ENCODE data around the gene RBMS3.
A peak's percentile ranks its signal among the peaks of the same experiment; 100 is the strongest.
"Not testable (repeated sequence)": the region's sequence is repeated elsewhere in the genome, so short reads cannot be mapped to it uniquely, and the experiment has no call there.

Gene RBMS3

DNA sequence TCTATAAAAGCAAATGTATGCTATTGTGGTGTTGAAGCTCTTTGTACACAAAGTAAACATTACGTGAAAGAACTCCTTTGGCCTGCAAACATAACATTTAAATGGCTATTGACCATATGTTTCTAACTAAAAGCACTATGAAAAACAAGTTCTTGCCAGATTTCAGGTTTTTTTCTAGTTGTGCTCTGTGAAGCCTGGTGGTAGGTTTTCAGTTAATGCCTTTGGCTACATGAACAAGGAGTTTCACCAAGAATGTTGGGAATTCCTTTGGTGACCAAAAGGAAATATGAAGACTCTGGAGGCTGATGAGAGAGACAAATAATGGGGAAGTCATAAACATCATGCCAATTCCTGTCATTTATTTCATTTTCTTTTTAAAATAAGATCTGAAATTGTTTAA, 66.0 kb downstream of the RBMS3 start:
- TF ChIP-seq CTCF (IDR thresholded peaks at IDR 0.05) = no peak
- no peak overlapping the region for H3K4me3 ChIP-seq
- H3K27ac ChIP-seq = no peak overlapping the region
- DNase-seq (ENCODE audit: low spot score) = no peak

DNA sequence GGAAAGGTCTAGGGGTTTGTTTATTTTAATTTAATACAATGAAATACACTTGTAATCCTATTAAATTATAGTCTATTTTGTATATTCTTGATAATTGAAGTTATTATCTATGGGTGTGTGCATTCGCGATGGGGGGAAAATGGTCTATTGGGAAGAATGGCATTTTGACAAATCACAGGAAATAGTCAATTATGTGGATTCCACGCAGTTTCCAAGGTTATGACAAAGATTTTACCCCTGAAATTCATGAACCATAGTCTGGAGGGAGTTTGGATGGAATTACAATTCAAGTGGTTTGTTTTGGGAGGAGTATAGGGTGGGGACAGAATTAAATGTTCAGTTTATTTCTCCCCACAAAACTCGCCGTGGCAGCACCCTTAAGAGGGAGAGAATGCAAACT, 66.5 kb downstream of the RBMS3 start:
- no peak for TF ChIP-seq CTCF (IDR thresholded peaks at IDR 0.05)
- DNase-seq (ENCODE audit: low spot score) = no peak
- Histone ChIP-seq H3K4me3 (no peak overlapping the region), H3K27ac (no peak overlapping the region)

GRCh38 chr3:29348316-29348715, 67.4 kb downstream of the RBMS3 start:
- Histone ChIP-seq H3K4me3 (peak overlapping the region; percentile 18), H3K27ac (no peak overlapping the region)
- no peak for DNase-seq (ENCODE audit: low spot score)
- TF ChIP-seq CTCF (IDR thresholded peaks at IDR 0.05) = no peak

- no peak for TF ChIP-seq CTCF (IDR thresholded peaks at IDR 0.05)
- no peak overlapping the region for H3K27ac ChIP-seq
- DNase-seq (ENCODE audit: low spot score) = no peak
- no peak overlapping the region for H3K4me3 ChIP-seq
Measured at GRCh38 chr3:29349049-29349448, 68.2 kb downstream of the RBMS3 start.

GRCh38 chr3:29353807-29354206, 72.9 kb downstream of the RBMS3 start:
- DNase-seq (ENCODE audit: low spot score) = no peak
- no peak for TF ChIP-seq CTCF (IDR thresholded peaks at IDR 0.05)
- H3K27ac ChIP-seq = no peak overlapping the region
- H3K4me3 ChIP-seq = peak overlapping the region; percentile 16

DNA sequence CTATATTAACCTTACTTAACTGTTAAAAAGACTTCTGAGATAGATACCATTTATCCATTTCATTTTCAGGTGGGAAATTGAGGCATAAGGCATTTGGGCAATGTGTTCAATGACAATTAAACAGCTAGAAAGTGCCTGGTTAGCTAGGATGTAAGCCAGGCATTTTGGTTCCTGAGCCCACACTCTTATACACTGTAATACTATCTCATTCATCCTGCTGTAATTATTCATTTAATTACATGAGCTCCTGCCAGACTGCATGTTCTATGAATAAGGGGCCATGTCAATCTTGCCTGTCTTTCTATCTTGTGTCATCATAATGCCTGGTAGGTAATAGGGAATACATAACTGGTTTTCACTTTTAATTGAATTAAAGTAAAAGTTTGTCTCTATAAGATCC, 74.0 kb downstream of the RBMS3 start:
- DNase-seq (ENCODE audit: low spot score) = no peak
- no peak for TF ChIP-seq CTCF (IDR thresholded peaks at IDR 0.05)
- Histone ChIP-seq H3K4me3 (peak overlapping the region; percentile 16), H3K27ac (no peak overlapping the region)

DNA sequence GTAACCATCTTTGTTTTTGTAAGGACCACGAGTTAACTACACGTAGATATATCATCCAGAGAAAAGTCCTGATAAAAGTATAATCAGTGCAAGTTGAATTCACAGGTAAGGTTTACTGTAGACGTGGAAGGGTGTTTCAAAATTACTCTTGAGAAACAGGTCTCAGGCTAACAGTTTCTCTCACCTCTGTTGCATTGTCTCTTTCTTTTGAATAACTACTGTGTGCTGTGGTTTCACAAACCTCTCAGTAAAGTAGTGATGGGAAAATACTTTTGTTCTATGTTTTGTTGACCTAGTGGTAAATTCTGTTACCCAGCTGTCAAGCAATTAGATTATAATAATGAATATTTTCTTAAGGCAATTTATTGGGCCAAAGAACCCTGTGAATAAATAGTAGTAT, 75.2 kb downstream of the RBMS3 start:
- DNase-seq (ENCODE audit: low spot score) = no peak
- TF ChIP-seq CTCF (IDR thresholded peaks at IDR 0.05) = no peak
- Histone ChIP-seq H3K27ac (no peak overlapping the region), H3K4me3 (no peak overlapping the region)

DNA sequence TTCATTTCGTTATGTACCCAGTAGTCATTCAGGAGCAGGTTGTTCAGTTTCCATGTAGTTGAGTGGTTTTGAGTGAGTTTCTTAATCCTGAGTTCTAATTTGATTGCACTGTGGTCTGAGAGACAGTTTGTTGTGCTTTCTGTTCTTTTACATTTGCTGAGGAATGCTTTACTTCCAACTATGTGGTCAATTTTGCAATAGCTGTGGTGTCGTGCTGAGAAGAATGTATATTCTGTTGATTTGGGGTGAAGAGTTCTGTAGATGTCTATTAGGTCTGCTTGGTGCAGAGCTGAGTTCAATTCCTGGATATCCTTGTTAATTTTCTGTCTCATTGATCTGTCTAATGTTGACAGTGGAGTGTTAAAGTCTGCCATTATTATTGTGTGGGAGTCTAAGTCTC, 79.4 kb downstream of the RBMS3 start:
- not testable (repeated sequence) for H3K27ac ChIP-seq; H3K4me3 ChIP-seq; DNase-seq (ENCODE audit: low spot score)

Data from coronary artery (tissue), 2 donors.